Amygdala (tissue), 56 donors: ENCODE results near the gene DLG1.
A peak's percentile ranks its signal among the peaks of the same experiment; 100 is the strongest.

Experiments used
- DNase-seq, 56 donors: peaks; one replicate each; lab custom pipeline; 2025; lab: John Stamatoyannopoulos, UW

DLG1 gene

DNA sequence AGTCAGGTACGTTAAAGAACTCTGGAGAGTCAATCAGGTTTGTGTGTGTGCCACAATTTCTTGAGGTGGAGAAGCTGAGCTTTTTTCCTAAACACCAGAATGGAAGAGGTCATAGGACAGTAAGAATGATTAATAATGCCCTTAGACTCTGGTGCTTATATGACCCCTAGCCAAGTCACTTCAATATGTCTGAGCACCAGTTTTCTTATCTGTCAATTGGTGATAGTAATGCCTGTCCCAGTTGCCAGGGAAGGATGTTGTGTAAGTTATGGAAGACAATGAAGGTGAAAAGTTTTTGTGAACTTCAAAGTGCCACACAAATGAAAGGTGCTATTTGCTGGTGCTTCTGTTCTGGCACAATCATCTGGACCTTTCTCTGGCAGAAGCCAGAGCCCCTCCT, 22.2 kb upstream of the DLG1 start:
- no peak for DNase-seq

DNA sequence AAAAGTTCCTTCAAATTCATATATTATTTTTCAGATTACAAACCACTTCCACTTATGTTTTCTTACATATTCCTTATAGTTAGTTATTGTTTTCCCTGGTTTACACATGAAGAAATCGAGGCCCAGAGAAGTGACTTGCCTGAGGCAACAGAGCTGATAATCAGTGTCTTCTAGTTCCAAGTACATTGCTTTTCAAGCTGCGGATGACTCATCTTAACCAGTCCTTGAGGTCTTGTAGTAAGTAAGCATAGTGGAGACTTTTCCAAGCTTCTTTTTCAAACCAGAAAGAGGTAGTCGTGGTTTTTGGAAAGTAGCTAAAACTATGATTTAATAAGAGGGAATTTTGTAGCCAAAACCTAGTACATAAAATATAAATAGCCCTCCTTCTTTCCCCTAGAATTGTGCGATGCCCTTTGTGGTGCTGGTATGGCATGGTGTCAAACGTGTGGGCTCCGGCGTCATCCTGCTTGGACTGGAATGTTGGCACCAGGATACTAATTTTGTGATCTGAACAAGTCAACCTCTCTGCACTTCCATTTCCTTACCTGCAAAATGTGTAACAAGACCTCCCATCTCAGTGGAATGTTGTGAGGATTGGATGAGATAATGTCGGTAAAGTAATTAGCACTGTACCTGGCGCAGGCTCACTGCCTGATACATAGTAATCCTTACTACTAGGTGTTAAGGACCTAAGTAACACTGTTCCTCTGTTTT, 19.0 kb upstream of the DLG1 start:
- no peak for DNase-seq

DNA sequence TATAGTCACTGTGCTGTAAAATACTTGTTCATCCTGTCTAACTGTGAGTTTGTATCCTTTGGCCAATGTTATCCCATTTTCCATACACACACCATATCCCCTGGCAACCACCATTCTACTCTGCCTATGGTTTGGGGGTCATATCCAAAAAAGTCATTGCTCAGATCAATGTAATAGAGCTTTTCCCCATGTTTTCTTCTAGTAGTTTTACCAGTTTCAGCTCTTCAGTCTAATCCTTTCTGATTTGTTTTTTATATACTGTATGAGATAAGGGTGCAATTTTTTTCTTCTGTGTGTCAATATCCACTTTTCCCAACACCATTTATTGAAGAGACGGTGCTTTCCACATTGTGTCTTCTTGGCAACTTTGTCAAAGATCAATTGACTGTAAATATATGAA, 14.0 kb upstream of the DLG1 start:
- no peak for DNase-seq

DNA sequence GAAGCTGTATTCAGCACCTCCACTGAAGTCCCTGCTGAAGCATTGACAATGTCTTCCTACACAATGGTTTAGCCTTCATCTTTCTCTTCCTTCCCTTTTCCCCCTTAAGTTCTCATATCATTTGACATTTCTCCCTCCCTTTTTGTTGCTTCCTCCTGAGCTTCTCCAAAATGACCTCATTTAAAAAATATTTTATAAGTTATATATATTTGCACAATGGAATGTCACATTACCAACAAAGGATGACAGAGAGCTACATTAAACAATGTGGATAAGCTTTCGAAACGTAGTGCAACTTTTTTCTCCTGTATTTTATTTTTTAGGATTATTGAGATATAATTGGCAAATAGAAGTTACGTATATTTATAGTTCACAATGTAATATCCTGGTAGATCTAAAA, 13.2 kb upstream of the DLG1 start:
- no peak for DNase-seq

DNA sequence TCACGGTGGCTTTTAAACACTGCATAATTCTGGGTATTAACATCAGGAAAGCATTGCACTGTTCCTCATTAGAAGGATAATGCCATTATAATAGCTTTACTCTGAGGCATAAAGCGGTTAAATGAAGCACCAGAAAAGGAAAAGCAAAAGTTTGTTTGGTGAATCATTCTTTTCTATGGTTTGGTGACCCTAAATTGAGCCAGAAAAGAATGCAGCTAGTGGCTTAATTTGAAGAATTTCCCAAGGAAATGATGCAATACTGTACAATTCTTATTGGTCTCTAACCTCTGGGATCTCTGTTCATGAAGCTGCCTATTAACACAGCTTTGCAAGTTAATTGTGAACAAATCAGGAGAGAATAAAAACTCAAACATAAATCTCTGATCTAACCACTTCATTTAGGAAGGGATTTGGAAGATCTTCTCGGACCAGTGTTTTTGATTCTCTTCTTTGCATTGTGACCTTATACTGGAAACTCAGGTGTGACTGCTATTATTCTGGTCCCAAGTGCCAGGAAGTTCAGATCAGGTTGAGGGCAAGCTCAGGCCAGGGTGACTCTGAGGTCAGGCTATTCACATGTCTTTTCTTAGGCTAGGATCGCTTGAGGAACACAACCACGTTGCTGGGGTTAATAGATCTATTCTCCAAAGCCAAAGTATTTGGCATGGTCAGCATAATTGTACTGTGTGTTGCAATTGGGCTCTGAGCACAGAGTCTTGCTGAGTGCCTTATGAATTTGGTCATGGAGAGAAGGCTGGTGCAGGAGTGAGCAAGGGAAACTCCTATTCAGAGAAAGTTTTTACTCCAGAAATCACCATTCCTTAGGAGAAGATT, 11.3 kb upstream of the DLG1 start:
- DNase-seq: no peak

DNA sequence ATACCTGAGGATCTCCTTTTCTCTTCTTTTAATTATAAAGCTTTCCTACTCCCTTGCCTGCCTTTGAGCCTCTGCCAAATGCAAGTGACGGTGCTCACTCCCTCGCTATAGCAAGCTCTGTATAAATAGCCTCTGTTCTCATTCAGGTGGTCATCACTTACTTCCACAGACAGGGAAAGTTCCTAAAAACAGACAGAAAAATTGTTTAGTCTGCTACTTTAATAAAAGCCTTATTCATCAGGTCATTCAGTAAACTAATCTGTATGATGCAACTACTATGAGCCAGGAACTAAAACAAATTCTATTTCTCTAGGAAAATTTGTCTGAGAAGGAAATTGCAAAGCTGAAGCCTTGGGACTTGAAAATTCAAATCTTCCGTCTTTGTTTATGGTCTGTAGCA, 10.2 kb upstream of the DLG1 start:
- no peak for DNase-seq

DNA sequence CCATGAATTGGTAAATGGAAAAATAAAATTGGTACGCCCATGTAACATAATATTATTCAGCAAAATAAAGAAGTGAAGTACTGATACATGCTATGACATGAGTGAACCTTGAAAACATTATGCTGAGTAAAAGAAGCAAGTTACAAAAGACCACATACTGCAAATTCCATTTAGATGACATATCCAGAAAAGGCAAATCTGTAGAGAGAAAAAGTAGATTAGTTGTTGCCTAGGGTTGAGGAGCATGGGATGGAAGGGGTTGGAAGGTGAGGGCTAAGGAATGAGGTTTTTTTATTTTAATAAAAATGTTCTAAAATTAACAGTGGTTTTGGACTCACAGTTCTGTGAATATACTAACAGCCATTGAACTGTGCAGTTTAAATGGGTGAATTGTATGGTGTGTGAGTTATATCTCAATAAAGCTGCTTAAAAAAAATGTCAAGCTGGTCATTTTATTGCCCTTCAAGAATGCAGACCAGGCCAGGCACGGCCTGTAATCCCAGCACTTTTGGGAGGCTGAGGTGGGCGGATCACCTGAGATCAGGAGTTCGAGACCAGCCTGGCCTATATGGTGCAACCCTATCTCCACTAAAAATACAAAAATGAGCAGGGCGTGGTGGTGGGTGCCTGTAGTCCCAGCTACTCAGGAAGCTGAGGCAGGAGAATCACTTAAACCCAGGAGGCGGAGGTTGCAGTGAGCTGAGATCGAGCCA, 8.1 kb upstream of the DLG1 start:
- DNase-seq: no peak

DNA sequence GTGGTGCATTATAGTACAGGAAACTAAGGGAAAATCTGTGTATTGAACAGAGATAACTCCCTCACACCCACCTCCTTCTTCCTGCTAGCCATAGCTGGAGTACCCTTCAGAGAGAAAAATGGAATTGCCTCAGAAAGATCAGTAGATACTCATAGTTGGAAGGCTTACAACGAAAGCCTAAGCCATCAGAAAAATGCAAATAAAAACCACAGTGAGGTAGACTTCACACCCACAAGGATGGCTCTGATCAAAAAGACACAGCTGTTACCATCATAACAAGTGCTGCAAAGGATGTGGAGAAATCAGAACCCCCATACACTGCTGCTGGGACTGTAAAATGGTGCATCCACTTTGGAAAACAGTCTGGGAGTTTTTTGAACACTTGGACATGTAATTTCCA, 7.4 kb upstream of the DLG1 start:
- no peak for DNase-seq

DNA sequence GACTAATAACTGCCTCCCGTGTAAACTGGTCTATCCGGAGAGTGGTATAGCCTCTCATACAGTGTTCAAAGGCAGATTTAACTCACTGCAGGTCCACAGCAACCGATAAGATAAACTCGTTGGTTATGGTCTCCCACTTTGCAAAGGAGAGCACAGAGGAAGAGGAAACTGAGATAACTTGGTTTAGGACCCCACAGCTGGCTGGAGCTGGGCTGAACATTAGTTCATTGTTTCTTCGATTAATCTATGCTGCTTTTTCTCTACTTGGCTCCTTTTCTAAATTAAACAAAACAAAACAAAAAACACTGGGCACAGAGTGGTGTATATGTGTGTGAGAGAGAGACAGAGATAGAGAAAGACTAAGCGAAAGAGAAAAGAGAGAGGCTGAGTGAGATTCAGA, 5.0 kb upstream of the DLG1 start:
- DNase-seq: no peak

DNA sequence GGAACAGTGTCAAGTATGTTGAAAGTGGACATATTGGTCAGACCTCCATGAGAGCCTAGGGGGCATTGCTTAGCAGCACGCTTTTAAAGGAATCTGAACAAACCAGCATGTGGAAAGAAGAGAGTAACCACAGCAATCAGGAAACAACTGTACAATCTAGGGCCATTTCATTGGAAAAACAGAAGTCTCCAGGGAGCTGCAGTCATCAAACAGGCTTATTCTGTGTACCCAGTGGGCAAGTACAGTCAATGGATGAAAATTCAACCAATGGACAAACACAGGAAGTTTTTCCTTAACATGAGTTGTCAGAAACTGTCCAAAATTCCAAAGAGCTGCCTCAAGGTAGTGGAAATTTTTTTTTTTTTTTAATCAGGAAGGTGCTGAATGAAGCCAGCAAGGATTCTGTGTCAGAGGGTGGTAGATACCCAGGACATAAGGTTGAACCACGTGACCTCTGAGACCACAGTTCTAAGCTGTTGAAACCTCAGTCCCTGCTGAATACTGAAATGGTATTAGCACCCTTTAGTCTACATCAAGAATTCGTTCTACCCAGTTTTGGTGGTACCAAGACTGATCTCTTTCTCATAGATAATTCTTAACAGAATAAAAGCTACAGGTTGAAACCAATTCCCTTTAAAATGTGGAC, 4.4 kb upstream of the DLG1 start:
- DNase-seq: no peak

DNA sequence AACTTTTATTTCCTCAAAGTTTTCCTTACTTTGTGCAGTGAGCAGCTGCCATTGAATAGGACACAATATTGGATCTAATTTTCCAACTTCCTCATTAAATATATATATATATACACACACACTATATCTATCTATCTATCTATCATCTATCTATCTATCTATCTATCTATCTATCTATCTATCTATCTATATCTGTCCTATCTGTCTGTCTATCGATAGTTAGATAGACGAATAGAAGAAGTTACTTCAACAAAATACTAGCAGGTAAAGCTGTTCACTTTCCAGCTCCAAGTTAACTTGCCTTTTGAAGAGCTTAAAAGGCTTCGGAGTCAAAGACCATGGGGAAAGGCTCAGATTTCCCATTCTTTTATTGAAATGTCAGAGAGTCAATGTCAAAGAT, 3.6 kb upstream of the DLG1 start:
- DNase-seq: no peak

DNA sequence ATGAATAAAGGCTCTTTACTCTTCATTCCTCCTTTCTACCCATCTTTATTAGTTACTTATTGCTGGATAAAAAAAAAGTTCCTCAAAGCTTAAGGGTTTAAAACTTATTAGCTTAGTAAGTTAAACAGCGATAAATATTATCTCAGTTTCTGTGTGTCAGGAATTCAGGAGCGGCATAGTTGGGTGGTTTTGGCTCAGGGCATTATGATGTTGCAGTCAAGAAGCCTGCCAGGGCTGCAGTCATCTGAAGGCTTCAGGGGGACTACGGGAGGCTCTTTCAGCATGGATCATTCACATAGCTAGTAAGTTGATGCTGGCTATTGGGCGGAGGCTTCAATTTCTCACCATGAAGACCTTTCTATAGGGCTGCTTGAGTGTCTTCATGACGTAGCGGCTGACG, 1.9 kb upstream of the DLG1 start:
- no peak for DNase-seq

DNA sequence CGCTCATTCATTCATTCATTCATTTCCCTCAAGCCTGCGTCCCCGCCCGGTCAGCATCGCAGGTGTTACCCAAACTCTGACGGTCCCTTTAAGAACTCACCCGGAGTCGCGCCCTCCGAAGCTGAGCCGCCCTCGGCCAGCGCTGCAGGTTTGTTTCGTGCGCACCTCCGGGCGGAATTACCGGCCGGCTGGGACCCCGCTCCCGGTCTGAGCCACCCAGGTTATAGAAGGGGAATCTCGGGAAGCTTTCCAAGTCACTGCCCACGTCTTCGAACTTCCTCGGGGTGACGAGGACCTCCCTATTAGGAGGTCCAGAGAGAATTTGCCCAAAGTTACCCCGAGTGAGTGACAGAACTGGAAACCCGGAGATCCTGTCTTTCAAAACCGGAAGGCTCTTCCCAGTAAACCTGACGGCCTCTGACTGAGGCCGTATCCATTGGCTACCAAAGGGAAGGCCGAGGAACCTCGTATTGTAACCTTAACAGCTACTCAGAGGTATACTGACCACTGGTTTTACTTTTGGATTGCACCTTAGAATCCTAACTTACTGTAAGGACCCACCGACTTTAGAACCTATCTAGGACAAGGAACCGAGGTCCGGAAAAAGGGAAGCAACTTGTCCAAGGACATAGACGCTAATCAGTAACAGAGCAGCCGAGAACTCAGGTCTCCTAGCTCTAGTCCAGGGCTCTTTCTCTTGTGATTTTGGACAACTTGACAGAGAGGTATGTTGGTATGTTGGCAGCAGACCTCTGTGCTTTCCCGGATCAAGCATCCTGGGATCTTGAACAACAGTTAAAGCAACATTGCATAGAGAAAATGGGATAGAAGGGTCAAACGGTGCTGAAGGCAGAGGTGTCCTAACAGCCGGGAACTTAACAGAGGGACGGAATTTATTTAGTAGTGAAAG, 788 bp upstream of the DLG1 start:
- DNase-seq: peak in 5 of 56 donors; percentile 9 to 21 (median 12)

DNA sequence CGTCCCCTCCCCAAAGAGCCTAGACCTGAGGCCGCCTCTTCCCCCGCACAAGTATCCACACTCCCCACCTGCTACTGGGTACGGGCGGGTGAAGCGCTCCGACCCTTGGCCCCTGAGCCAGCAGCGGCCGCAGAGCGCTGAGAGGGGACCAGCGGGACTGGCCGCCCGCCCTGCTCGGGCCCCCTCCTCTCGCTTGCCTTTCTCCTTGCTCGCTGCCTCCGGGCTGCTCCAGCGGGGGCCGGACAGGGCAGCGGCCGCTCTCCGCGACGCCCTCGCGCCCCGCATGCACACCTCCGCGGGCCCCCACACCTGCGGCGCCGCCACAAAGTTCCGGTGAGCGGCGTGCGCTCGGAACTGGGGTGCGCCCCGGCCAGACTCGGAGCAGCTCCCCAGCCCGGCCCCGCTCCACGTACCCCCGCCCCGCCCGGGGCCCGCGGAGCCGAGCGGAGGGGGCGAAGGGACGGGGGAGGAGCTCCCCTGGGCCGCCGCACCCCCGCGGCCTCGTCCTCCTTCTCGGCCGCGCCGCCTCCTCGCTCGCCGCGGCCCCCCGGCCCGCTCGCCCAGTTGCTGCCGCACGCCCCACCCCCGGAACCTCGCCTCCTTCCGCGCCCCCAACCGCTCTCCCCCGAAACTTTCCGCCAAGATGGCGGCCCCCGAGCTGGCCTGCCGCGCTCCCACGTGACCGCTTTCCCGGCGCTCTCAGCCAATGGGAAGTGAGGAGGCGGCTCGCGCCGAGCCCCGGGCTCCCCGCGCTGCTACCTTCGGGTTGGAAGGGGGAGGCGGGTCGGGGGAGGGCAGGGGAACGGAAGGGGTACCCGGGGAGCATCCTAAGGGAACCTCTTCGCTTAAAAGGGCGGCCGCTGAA, 704 bp downstream of the DLG1 start:
- peak in 55 of 56 donors; percentile 18 to 86 (median 74) for DNase-seq

DNA sequence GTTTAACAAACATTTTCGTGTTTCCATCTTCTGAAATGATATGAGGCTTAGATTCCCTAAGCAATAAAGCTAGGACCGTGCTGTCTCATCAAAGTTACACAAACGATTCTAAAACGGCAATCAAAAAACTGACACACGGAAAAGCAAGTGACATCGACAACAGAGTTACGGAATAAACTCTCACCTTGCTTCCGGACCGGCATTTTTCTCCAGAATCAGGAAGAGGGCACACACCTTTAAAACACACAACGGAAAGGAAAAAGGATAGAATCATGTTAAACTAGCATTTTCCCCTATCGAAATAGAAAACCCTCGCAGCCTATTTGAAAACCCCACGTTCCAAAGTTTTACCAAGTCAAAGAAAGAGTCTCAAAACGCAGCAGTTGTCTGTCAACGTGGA, 1.4 kb downstream of the DLG1 start:
- DNase-seq: no peak

DNA sequence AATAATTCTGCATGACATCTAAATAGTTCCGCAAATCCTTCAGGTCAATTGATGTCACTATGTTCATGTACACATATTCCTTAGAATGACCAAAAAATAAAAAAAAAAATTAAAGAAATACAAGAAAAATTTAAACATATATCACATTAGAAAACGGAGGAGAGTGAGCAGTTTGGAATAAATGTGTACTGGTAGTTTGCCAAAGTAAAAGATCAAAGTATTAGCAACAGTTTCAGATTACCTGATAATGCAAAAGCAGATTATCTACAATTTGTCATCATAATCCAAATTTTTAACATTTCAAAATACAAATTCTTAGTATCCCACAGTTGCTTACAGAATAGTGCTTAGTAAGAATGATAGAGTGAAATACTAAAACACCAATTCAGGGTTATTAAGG, 1.9 kb downstream of the DLG1 start:
- no peak for DNase-seq

DNA sequence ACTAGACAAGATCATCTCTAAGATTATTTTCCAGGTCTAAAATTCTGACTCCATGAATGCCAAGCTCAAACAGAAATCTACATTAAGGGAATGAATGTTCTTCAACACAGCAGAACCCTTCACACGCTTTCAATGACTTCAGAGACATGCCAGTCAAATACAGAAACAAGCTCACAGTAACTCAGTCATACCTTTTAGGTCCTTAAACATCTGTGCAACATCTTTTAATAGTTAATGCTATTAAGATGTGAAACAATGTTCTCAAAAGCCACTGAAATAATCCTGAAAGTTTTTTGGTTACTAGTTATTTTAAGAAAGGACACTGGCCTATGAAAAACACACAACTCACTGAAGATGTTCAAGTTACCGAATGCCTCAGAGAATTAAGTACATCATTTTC, 2.5 kb downstream of the DLG1 start:
- DNase-seq: no peak

DNA sequence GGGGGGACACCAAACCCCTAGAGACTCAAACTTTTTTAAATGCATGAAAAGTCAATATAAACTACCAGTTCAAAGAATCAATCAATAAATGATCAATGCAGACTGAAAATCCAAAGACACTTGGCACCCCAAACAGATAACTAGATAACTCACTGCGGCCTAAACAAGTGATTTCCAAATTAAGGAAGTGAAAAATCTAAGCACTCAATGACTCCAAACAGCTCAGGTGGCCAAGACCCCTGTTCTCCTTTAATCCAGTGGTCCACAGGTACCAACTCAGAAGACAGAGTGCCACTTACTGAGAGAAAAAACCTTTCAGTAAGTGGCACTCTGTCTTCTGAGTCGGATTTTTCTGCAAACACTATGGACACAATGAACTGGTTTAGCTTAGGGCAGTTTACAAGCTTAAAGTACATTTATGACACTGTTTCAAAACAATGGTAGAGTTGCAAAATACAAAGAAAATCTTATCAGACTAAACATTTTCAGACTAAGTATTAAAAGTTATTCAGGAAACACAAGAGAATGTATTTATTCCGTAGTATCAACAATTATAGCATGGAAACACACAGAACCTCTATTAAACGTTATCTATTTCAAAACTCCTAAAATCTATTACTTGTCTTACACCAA, 4.7 kb downstream of the DLG1 start:
- DNase-seq: no peak

DNA sequence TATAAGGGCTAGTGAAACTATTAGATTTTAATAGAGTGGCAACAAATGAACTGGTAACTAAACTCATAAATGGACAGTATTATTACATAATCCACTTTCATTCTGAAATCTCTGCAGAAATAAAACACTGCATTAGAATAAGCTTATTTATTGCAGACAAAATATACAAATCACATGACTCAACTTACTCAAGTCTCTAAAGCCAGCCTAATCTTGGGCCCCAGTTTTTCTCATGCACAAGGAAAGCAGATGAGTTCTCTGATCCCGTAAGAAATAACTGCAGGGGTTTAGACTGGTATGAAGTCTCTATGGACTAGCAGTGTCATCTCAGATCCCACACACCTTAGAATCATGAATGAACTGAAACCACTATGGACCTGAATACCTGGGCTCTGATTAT, 5.8 kb downstream of the DLG1 start:
- no peak for DNase-seq
